Chondrocyte (in vitro differentiated cells): Measurements from ENCODE around the gene PLEKHJ1. TPM values are rescaled to one million over a fixed set of nuclear protein-coding genes. Genes with fewer than 3 reads are reported as not detected.

ENCODE experiments used
- DNase-seq: peaks from one replicate; pipeline ENCODE4 v3.0.0; 2021; ENCODE audit warnings: mixed read lengths, low spot score
- H3K27ac Mint-ChIP-seq: one replicate; pipeline ENCODE4 v1.8.0; 2021; ENCODE audit warnings: mild to moderate bottlenecking, moderate library complexity, mixed read lengths; ENCODE audit not compliant: unreplicated experiment
- H3K27me3 Mint-ChIP-seq: 2 replicates; pipeline ENCODE4 v1.8.0; 2021; ENCODE audit warnings: low read depth, mixed read lengths
- H3K36me3 Mint-ChIP-seq: 2 replicates; pipeline ENCODE4 v1.8.0; 2021; ENCODE audit warnings: low read depth, mixed read lengths
- H3K4me1 Mint-ChIP-seq: 2 replicates; pipeline ENCODE4 v1.8.0; 2021; ENCODE audit warnings: low read depth, mild to moderate bottlenecking, mixed read lengths
- H3K4me3 Mint-ChIP-seq: one replicate; pipeline ENCODE4 v1.8.0; 2021; ENCODE audit warnings: mild to moderate bottlenecking, moderate library complexity, mixed read lengths; ENCODE audit not compliant: unreplicated experiment
- H3K9me3 Mint-ChIP-seq: 2 replicates; pipeline ENCODE4 v1.8.0; 2021; ENCODE audit warnings: low read depth, mixed read lengths
- CTCF ChIP-seq: fragments of 200-600 bp; sonication (generic); IDR thresholded peaks from 2 replicates; pipeline ENCODE4 v1.5.0; 2021; ENCODE audit warnings: antibody characterized with exemption, mild to moderate bottlenecking, moderate library complexity
- total RNA-seq: library from RNA; stranded (reverse); gene quantifications from 3 replicates; pipeline ENCODE4 v1.2.1, GENCODE V29; 2021

Gene PLEKHJ1
- total RNA-seq, 1 donor from 2014 or later, result 42.4 TPM

GRCh38 chr19:2216361-2217225 lies 19.5 kb downstream of the PLEKHJ1 start:
- Mint-ChIP-seq H3K4me3 (no peak overlapping the region), H3K9me3 (no peaks in the 10 kb centered on the region), H3K27me3 (no peaks in the 10 kb centered on the region), H3K36me3 (peaks cover 27% of the 10 kb centered on the region), H3K4me1 (peaks cover 10% of the 10 kb centered on the region), H3K27ac (no peak overlapping the region)
- TF ChIP-seq CTCF, result no peak
- no peak for DNase-seq

GRCh38 chr19:2215281-2215751 lies 20.8 kb downstream of the PLEKHJ1 start:
- DNase-seq, result no peak
- H3K27me3 Mint-ChIP-seq, result no peaks in the 10 kb centered on the region

GRCh38 chr19:2214251-2214650 lies 21.9 kb downstream of the PLEKHJ1 start:
- no peaks in the 10 kb centered on the region for H3K9me3 Mint-ChIP-seq
- H3K4me1 Mint-ChIP-seq, result no peaks in the 10 kb centered on the region
- H3K27me3 Mint-ChIP-seq, result no peaks in the 10 kb centered on the region
- peaks cover 24% of the 10 kb centered on the region for H3K36me3 Mint-ChIP-seq
- H3K4me3 Mint-ChIP-seq, result no peak overlapping the region
- no peak overlapping the region for H3K27ac Mint-ChIP-seq
- TF ChIP-seq CTCF, result no peak
- no peak for DNase-seq

More at GRCh38 chr19:2215281-2215751, 20.8 kb downstream of the PLEKHJ1 start:
- Mint-ChIP-seq H3K9me3 (no peaks in the 10 kb centered on the region), H3K4me3 (no peak overlapping the region), H3K36me3 (peaks cover 25% of the 10 kb centered on the region), H3K27ac (no peak overlapping the region), H3K4me1 (no peaks in the 10 kb centered on the region)
- TF ChIP-seq CTCF, result no peak

- H3K4me1 Mint-ChIP-seq, result no peaks in the 10 kb centered on the region
- H3K27ac Mint-ChIP-seq, result no peak overlapping the region
- peaks cover 24% of the 10 kb centered on the region for H3K36me3 Mint-ChIP-seq
- no peaks in the 10 kb centered on the region for H3K9me3 Mint-ChIP-seq
- no peak overlapping the region for H3K4me3 Mint-ChIP-seq
- no peak for TF ChIP-seq CTCF
- no peak for DNase-seq
- H3K27me3 Mint-ChIP-seq, result no peaks in the 10 kb centered on the region
These were observed 22.3 kb downstream of the PLEKHJ1 start for GRCh38 chr19:2213799-2214198.

- H3K36me3 Mint-ChIP-seq, result peaks cover 24% of the 10 kb centered on the region
- DNase-seq, result no peak
- TF ChIP-seq CTCF, result no peak
- no peaks in the 10 kb centered on the region for H3K27me3 Mint-ChIP-seq
- no peaks in the 10 kb centered on the region for H3K9me3 Mint-ChIP-seq
- H3K4me3 Mint-ChIP-seq, result no peak overlapping the region
- H3K4me1 Mint-ChIP-seq, result peaks cover 7% of the 10 kb centered on the region
- no peak overlapping the region for H3K27ac Mint-ChIP-seq
These were observed 23.0 kb downstream of the PLEKHJ1 start for GRCh38 chr19:2212861-2213711.
